Measurements from ENCODE around the gene NSMF. TPM values are rescaled to one million over a fixed set of nuclear protein-coding genes. Genes with fewer than 3 reads are reported as not detected.

Gene NSMF
- total RNA-seq, 1 donor from 2014 or later, result 57.6 TPM

GRCh38 chr9:137487454-137488326 lies 28.6 kb upstream of the NSMF start:
- peaks cover 11% of the 10 kb centered on the region for H3K4me1 Mint-ChIP-seq (ENCODE audit: low read depth)
- DNase-seq (ENCODE audit: low spot score), result no peak
- no peak overlapping the region for H3K27ac Mint-ChIP-seq
- H3K27me3 Mint-ChIP-seq (ENCODE audit: low read depth), result no peaks in the 10 kb centered on the region
- intact Hi-C loops (cut with micrococcal nuclease), result no loop called here
- H3K4me3 Mint-ChIP-seq (ENCODE audit: low read depth), result no peak overlapping the region
- no peaks in the 10 kb centered on the region for H3K9me3 Mint-ChIP-seq
- no peaks in the 10 kb centered on the region for H3K36me3 Mint-ChIP-seq (ENCODE audit: low read depth)

- Mint-ChIP-seq H3K36me3 (ENCODE audit: low read depth) (no peaks in the 10 kb centered on the region), H3K9me3 (no peaks in the 10 kb centered on the region), H3K27ac (no peak overlapping the region), H3K27me3 (ENCODE audit: low read depth) (no peaks in the 10 kb centered on the region), H3K4me3 (ENCODE audit: low read depth) (no peak overlapping the region), H3K4me1 (ENCODE audit: low read depth) (peaks cover 15% of the 10 kb centered on the region)
- intact Hi-C loops (cut with micrococcal nuclease), result no loop called here
- DNase-seq (ENCODE audit: low spot score), result no peak
Observed at GRCh38 chr9:137486545-137487453, 27.7 kb upstream of the NSMF start.

- H3K27me3 Mint-ChIP-seq (ENCODE audit: low read depth), result no peaks in the 10 kb centered on the region
- H3K4me1 Mint-ChIP-seq (ENCODE audit: low read depth), result peaks cover 16% of the 10 kb centered on the region
- no peaks in the 10 kb centered on the region for H3K36me3 Mint-ChIP-seq (ENCODE audit: low read depth)
- no peak overlapping the region for H3K4me3 Mint-ChIP-seq (ENCODE audit: low read depth)
- intact Hi-C loops (cut with micrococcal nuclease), result no loop called here
- DNase-seq (ENCODE audit: low spot score), result no peak
- no peaks in the 10 kb centered on the region for H3K9me3 Mint-ChIP-seq
- H3K27ac Mint-ChIP-seq, result no peak overlapping the region
Observed at GRCh38 chr9:137486141-137486490, 27.0 kb upstream of the NSMF start.

GRCh38 chr9:137485343-137486140 lies 26.4 kb upstream of the NSMF start:
- Mint-ChIP-seq H3K36me3 (ENCODE audit: low read depth) (no peaks in the 10 kb centered on the region), H3K27me3 (ENCODE audit: low read depth) (no peaks in the 10 kb centered on the region), H3K4me1 (ENCODE audit: low read depth) (peaks cover 11% of the 10 kb centered on the region), H3K9me3 (no peaks in the 10 kb centered on the region), H3K27ac (no peak overlapping the region), H3K4me3 (ENCODE audit: low read depth) (no peak overlapping the region)
- intact Hi-C loops (cut with micrococcal nuclease), result no loop called here
- no peak for DNase-seq (ENCODE audit: low spot score)

- Mint-ChIP-seq H3K4me3 (ENCODE audit: low read depth) (no peak overlapping the region), H3K4me1 (ENCODE audit: low read depth) (peaks cover 9% of the 10 kb centered on the region), H3K9me3 (no peaks in the 10 kb centered on the region), H3K27me3 (ENCODE audit: low read depth) (no peaks in the 10 kb centered on the region), H3K36me3 (ENCODE audit: low read depth) (no peaks in the 10 kb centered on the region), H3K27ac (no peak overlapping the region)
- no peak for DNase-seq (ENCODE audit: low spot score)
- intact Hi-C loops (cut with micrococcal nuclease), result no loop called here
Observed at GRCh38 chr9:137484551-137485315, 25.6 kb upstream of the NSMF start.

- no peak overlapping the region for H3K4me3 Mint-ChIP-seq (ENCODE audit: low read depth)
- H3K27me3 Mint-ChIP-seq (ENCODE audit: low read depth), result no peaks in the 10 kb centered on the region
- no peak for DNase-seq (ENCODE audit: low spot score)
- intact Hi-C loops (cut with micrococcal nuclease), result no loop called here
- H3K27ac Mint-ChIP-seq, result no peak overlapping the region
- H3K36me3 Mint-ChIP-seq (ENCODE audit: low read depth), result no peaks in the 10 kb centered on the region
- no peaks in the 10 kb centered on the region for H3K9me3 Mint-ChIP-seq
- peaks cover 9% of the 10 kb centered on the region for H3K4me1 Mint-ChIP-seq (ENCODE audit: low read depth)
Observed at GRCh38 chr9:137482094-137482781, 23.1 kb upstream of the NSMF start.

GRCh38 chr9:137480686-137481683 lies 21.9 kb upstream of the NSMF start:
- Mint-ChIP-seq H3K27ac (no peak overlapping the region), H3K36me3 (ENCODE audit: low read depth) (peaks cover 2% of the 10 kb centered on the region), H3K4me1 (ENCODE audit: low read depth) (peaks cover 9% of the 10 kb centered on the region), H3K27me3 (ENCODE audit: low read depth) (no peaks in the 10 kb centered on the region), H3K4me3 (ENCODE audit: low read depth) (no peak overlapping the region), H3K9me3 (peaks cover 4% of the 10 kb centered on the region)
- DNase-seq (ENCODE audit: low spot score), result no peak
- intact Hi-C loops (cut with micrococcal nuclease), result no loop called here

GRCh38 chr9:137479892-137480685 lies 21.0 kb upstream of the NSMF start:
- H3K27ac Mint-ChIP-seq, result no peak overlapping the region
- H3K4me1 Mint-ChIP-seq (ENCODE audit: low read depth), result peaks cover 9% of the 10 kb centered on the region
- intact Hi-C loops (cut with micrococcal nuclease), result no loop called here
- H3K9me3 Mint-ChIP-seq, result peaks cover 9% of the 10 kb centered on the region
- no peak for DNase-seq (ENCODE audit: low spot score)
- peaks cover 6% of the 10 kb centered on the region for H3K36me3 Mint-ChIP-seq (ENCODE audit: low read depth)
- no peak overlapping the region for H3K4me3 Mint-ChIP-seq (ENCODE audit: low read depth)
- H3K27me3 Mint-ChIP-seq (ENCODE audit: low read depth), result no peaks in the 10 kb centered on the region

GRCh38 chr9:137478962-137479861 lies 20.1 kb upstream of the NSMF start:
- intact Hi-C loops (cut with micrococcal nuclease), result no loop called here
- H3K27me3 Mint-ChIP-seq (ENCODE audit: low read depth), result no peaks in the 10 kb centered on the region
- peaks cover 6% of the 10 kb centered on the region for H3K36me3 Mint-ChIP-seq (ENCODE audit: low read depth)
- H3K4me1 Mint-ChIP-seq (ENCODE audit: low read depth), result peaks cover 9% of the 10 kb centered on the region
- peaks cover 12% of the 10 kb centered on the region for H3K9me3 Mint-ChIP-seq
- DNase-seq (ENCODE audit: low spot score), result no peak
- no peak overlapping the region for H3K4me3 Mint-ChIP-seq (ENCODE audit: low read depth)
- no peak overlapping the region for H3K27ac Mint-ChIP-seq

GRCh38 chr9:137478613-137478961 lies 19.5 kb upstream of the NSMF start:
- intact Hi-C loops (cut with micrococcal nuclease), result no loop called here
- H3K27ac Mint-ChIP-seq, result no peak overlapping the region
- H3K4me3 Mint-ChIP-seq (ENCODE audit: low read depth), result no peak overlapping the region
- H3K4me1 Mint-ChIP-seq (ENCODE audit: low read depth), result peaks cover 9% of the 10 kb centered on the region
- H3K9me3 Mint-ChIP-seq, result peaks cover 17% of the 10 kb centered on the region
- H3K27me3 Mint-ChIP-seq (ENCODE audit: low read depth), result no peaks in the 10 kb centered on the region
- H3K36me3 Mint-ChIP-seq (ENCODE audit: low read depth), result peaks cover 6% of the 10 kb centered on the region
- DNase-seq (ENCODE audit: low spot score), result no peak
